Amniotic epithelial cell (primary cell): ENCODE results near the gene IL6.
"Not testable (repeated sequence)": the region's sequence is repeated elsewhere in the genome, so short reads cannot be mapped to it uniquely, and the experiment has no call there.

Source experiments
- DNase-seq: peaks from one replicate; pipeline ENCODE4 v3.0.0-alpha.2; 2010; ENCODE audit warnings: low read depth

Gene IL6

GRCh38 chr7:22703978-22704610 is 22.9 kb upstream of the IL6 start:
- DNase-seq, result not testable (repeated sequence)

GRCh38 chr7:22704722-22705121 is 22.3 kb upstream of the IL6 start:
- not testable (repeated sequence) for DNase-seq

- DNase-seq, result not testable (repeated sequence)
Observed at GRCh38 chr7:22705874-22706273, 21.1 kb upstream of the IL6 start.

GRCh38 chr7:22707026-22707691 is 19.8 kb upstream of the IL6 start:
- DNase-seq, result not testable (repeated sequence)

- DNase-seq, result not testable (repeated sequence)
Observed at GRCh38 chr7:22708214-22708613, 18.8 kb upstream of the IL6 start.

GRCh38 chr7:22708677-22709061 is 18.3 kb upstream of the IL6 start:
- not testable (repeated sequence) for DNase-seq

- not testable (repeated sequence) for DNase-seq
Observed at GRCh38 chr7:22709062-22709829, 17.8 kb upstream of the IL6 start.

GRCh38 chr7:22709857-22710256 is 17.1 kb upstream of the IL6 start:
- no peak for DNase-seq

- DNase-seq, result no peak
Observed at GRCh38 chr7:22712999-22713398, 14.0 kb upstream of the IL6 start.

- DNase-seq, result no peak
Observed at GRCh38 chr7:22713463-22713862, 13.5 kb upstream of the IL6 start.

GRCh38 chr7:22715969-22716368 is 11.0 kb upstream of the IL6 start:
- no peak for DNase-seq

GRCh38 chr7:22717760-22718159 is 9.2 kb upstream of the IL6 start:
- DNase-seq, result no peak

GRCh38 chr7:22718200-22718711 is 8.7 kb upstream of the IL6 start:
- DNase-seq, result peak; percentile 56

GRCh38 chr7:22718911-22719420 is 8.0 kb upstream of the IL6 start:
- no peak for DNase-seq

- no peak for DNase-seq
Observed at GRCh38 chr7:22720791-22721786, 5.9 kb upstream of the IL6 start.

- no peak for DNase-seq
Observed at GRCh38 chr7:22722536-22723180, 4.3 kb upstream of the IL6 start.

GRCh38 chr7:22723181-22723601 is 3.8 kb upstream of the IL6 start:
- peak; percentile 10 for DNase-seq

- peak; percentile 43 for DNase-seq
Observed at GRCh38 chr7:22723637-22724036, 3.4 kb upstream of the IL6 start.

- DNase-seq, result no peak
Observed at GRCh38 chr7:22724861-22725260, 2.1 kb upstream of the IL6 start.

GRCh38 chr7:22725585-22725984 is 1.4 kb upstream of the IL6 start:
- DNase-seq, result peak; percentile 49
